Testis (tissue), 2 donors: ENCODE results near the gene C19orf81.

Experiments
- CTCF ChIP-seq, 3 experiments: fragments of 450-650 bp in 2 of 3; fragments of 200-600 bp in 1 of 3; sonication (generic) in 1 of 3; IDR thresholded peaks; one replicate each; pipeline ENCODE4 v1.5.1; 2016 to 2019; ENCODE audit warnings: antibody characterized with exemption in 3 of 3, mild to moderate bottlenecking in 2 of 3, moderate library complexity in 1 of 3
- POLR2A ChIP-seq: fragments of 450-650 bp; IDR thresholded peaks from one replicate; pipeline ENCODE4 v1.6.1; 2017; ENCODE audit warnings: antibody characterized with exemption, mild to moderate bottlenecking, moderate library complexity

- TF ChIP-seq CTCF (IDR thresholded peaks at IDR 0.05) (no peak), POLR2A (no peak)
Observed at GRCh38 chr19:50708179-50708879, 59.1 kb downstream of the C19orf81 start.
